Measurements from ENCODE around the gene TMEM8B.
A peak's percentile ranks its signal among the peaks of the same experiment; 100 is the strongest.

The TMEM8B gene

GRCh38 chr9:35840881-35841644, 12.0 kb downstream of the TMEM8B start:
- TF ChIP-seq ZNF274 (IDR thresholded peaks at IDR 0.05; ENCODE audit: low read depth, low read length) = no peak
- H3K4me3 ChIP-seq (ENCODE audit: low read length) = no peak overlapping the region

GRCh38 chr9:35841645-35841900, 12.5 kb downstream of the TMEM8B start:
- no peak for TF ChIP-seq ZNF274 (IDR thresholded peaks at IDR 0.05; ENCODE audit: low read depth, low read length)
- H3K4me3 ChIP-seq (ENCODE audit: low read length) = no peak overlapping the region

GRCh38 chr9:35842020-35842745, 13.2 kb downstream of the TMEM8B start:
- TF ChIP-seq ZNF274 (IDR thresholded peaks at IDR 0.05; ENCODE audit: low read depth, low read length) = no peak
- H3K4me3 ChIP-seq (ENCODE audit: low read length) = no peak overlapping the region

- H3K4me3 ChIP-seq (ENCODE audit: low read length) = no peak overlapping the region
- TF ChIP-seq ZNF274 (IDR thresholded peaks at IDR 0.05; ENCODE audit: low read depth, low read length) = no peak
Measured at GRCh38 chr9:35842795-35843194, 13.8 kb downstream of the TMEM8B start.

GRCh38 chr9:35844628-35845270, 15.7 kb downstream of the TMEM8B start:
- no peak overlapping the region for H3K4me3 ChIP-seq (ENCODE audit: low read length)
- no peak for TF ChIP-seq ZNF274 (IDR thresholded peaks at IDR 0.05; ENCODE audit: low read depth, low read length)

DNA sequence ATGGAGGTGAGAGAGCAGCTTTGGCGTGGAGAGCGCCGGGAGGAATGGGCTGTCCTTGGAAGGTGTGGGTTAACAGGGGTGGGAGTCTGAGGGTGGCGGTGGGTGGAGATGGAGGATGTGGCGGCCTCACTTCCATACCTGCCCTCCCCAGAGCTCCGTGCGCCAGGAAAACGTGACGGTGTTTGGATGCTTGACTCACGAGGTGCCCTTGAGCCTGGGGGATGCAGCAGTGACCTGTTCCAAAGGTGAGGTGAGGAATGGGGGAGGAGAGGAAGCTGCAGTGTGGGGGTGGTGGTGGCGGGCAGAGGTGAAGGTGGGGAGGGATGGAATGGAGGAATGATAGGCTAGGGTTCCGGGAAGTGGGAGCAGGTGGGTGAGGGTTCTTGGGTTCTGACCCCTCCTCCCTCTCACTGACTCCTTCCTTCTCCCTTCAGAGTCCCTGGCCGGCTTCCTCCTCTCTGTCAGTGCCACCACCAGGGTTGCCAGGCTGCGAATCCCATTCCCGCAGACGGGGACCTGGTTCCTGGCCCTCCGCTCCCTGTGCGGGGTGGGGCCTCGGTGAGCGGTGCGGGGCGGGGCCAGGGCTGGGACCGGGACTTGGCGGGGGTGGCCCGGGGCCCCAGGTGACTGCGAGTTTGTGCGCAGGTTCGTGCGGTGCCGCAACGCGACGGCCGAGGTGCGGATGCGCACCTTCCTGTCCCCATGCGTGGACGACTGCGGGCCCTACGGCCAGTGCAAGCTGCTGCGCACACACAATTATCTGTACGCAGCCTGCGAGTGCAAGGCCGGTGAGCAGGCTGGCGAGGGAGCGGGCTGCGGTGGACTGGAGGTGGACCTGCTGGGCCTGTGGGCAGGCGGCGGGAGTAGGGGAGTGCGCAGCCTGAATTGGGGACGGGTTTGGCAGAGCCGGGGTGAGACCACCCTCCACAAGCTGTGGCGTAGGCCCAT, 17.1 kb downstream of the TMEM8B start:
- H3K4me3 ChIP-seq (ENCODE audit: low read length) = no peak overlapping the region; the same call in 1 of the 2 replicates
- no peak for TF ChIP-seq ZNF274 (IDR thresholded peaks at IDR 0.05; ENCODE audit: low read depth, low read length)

DNA sequence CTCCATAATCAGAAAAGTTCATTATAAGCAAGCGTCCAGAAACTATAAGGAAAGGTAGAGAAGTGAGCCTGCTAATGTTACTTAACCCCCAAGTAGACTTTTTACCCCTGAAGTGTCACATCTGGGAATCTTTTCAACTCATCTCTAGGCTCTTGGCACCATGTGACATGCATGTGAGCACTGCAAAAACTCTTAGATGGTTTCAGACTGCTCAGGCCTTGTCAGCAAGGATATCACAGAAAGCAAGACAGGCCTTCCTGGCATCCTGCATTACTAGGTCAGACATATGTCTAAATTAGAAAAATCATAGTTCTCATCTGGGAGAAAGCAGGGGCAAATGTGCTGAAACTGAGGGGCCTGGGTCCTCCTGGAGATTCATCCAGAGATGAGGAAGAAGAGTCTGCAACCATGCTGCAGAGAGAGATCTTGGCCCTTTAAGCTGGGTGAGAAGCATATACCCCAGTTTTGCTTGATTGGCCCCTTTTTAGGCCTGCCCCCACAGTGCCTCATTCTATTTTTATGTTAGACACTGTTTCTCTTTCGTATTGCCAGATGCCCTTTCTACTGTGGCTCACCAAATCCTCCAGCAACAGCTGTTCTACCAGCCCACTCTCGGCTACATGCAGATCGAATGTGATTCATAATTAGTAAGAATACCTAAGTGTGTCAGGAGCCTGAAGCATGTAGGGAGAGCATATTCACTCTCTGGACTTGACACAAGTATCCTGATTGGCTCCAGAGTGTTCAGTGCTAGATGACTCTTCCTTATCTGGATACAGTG, 19.0 kb downstream of the TMEM8B start:
- TF ChIP-seq ZNF274 (IDR thresholded peaks at IDR 0.05; ENCODE audit: low read depth, low read length) = no peak
- peak overlapping the region; percentile 38; the same call in 1 of the 2 replicates for H3K4me3 ChIP-seq (ENCODE audit: low read length)

DNA sequence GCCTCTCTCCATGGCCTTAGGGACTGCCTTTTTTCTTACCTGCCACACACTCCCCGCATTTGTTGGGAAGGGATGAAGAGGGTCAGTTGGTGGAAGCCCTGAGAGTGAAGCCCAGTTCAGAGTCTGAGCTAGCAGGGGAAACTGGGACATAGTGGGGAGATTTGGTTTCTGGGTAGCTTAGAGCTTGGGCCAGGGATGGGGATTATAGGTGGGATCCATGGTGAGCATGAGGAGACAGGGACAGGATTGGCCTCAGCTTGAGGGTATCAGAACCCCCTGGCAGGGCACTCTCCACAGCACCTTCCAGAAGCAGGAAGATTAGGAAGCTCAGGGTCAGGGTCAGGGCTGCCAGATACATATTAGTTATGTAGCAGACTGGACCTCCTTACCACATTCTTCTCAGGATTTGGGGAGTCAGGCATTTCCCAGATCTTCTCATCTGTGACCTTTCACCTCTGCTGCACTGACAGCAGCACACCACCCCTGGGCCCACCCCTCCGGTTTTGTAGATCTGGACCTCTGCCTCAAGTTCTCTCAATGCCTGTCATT, 23.3 kb downstream of the TMEM8B start:
- no peak overlapping the region for H3K4me3 ChIP-seq (ENCODE audit: low read length)
- TF ChIP-seq ZNF274 (IDR thresholded peaks at IDR 0.05; ENCODE audit: low read depth, low read length) = no peak

DNA sequence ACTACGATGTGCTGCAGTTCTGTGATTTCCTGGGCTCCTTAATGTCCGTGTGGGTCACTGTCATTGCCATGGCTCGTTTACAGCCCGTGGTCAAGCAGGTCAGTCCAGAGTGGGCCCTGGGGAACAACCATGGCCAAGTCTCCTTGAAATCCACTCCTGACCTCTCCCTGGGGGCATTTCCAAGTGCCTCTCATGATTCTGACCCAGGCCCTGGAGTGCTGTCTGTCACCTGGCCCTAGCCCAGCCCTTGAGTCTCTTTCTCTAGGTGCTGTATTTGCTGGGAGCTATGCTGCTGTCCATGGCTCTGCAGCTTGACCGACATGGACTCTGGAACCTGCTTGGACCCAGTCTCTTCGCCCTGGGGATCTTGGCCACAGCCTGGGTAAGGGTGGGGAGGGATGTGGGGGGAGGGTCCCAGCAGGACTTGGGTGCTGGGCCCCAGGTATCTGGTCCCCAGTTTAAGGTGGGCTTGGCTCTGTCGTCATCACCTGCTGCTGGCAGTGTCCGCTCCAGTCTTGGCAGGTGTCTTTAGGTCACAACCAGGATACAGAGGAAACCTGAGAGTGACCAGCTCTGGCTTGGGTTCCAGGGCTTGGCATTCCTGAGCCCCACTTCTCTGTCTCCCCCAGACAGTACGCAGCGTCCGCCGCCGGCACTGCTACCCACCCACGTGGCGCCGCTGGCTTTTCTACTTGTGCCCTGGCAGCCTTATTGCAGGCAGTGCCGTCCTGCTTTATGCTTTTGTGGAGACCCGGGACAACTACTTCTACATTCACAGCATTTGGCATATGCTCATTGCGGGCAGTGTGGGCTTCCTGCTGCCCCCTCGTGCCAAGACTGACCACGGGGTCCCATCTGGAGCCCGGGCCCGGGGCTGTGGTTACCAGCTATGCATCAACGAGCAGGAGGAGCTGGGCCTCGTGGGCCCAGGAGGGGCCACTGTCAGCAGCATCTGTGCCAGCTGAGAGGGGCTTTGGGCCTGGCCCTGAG, 24.1 kb downstream of the TMEM8B start:
- no peak overlapping the region for H3K4me3 ChIP-seq (ENCODE audit: low read length)
- no peak for TF ChIP-seq ZNF274 (IDR thresholded peaks at IDR 0.05; ENCODE audit: low read depth, low read length)

DNA sequence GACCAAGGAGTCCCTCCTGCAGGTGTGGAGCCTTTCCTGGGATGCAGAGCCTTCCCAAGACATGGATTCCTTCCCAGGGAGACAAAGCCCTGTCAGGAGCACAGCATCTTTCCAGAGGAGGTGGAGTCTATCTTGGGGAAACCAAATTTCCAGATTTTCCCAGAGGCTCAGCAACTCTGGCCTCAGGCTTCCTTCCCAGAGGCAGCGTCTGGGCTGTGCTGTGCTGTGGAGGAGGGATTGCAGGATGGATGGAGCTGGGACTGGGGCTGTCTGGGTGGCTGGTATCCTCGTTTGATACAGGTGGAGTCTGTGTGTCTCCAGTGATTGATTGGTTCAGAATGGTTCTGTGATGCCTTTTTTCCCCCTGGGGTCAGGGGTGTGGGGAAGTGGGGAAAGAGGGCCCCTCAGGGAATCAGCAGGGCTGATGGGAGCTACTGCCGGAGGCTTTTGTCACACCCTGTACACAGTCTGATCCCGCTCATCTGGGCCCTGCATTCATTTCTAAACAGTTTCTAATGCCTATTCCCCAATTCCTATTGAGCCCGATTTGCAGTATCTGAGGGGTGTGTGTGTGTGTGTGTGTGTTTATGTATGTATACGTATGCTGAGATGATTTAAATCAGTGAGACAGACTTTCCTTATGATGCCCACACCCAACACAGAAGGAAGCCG, 25.2 kb downstream of the TMEM8B start:
- H3K4me3 ChIP-seq (ENCODE audit: low read length) = no peak overlapping the region
- no peak for TF ChIP-seq ZNF274 (IDR thresholded peaks at IDR 0.05; ENCODE audit: low read depth, low read length)

DNA sequence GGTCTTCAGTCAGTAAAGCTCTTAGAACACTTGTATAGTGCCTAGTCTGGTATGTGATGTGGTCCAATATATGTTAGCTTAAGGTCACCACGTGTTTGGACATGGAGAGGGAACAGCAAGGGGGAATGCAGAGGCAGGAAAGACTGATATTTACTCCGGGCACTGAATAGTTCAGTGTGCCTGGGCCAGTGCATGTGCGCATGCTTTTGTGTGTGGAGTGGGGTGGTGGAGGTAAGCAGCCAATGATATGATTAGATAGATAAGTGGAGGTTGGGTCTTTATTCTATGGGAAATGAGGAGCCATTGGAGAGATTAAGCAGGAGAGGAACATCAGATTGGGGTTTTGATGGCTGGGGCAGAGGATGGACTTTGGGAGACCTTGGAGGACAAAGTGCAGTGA, 27.2 kb downstream of the TMEM8B start:
- TF ChIP-seq ZNF274 (IDR thresholded peaks at IDR 0.05; ENCODE audit: low read depth, low read length) = no peak
- no peak overlapping the region for H3K4me3 ChIP-seq (ENCODE audit: low read length)

All from GM08714 (cell line).